Astrocyte (in vitro differentiated cells and primary cell): ENCODE results near the gene LRRC10B. TPM values are rescaled to one million over a fixed set of nuclear protein-coding genes. Genes with fewer than 3 reads are reported as not detected.

Experiments
- DNase-seq: peaks from one replicate; pipeline ENCODE4 v3.0.0-alpha.2; 2010; ENCODE audit warnings: low read depth
- FAIRE-seq: peaks from 2 replicates; lab custom pipeline; 2011; peaks lifted over from hg19 to GRCh38; lab: Jason Lieb, UNC
- H2AFZ ChIP-seq: 2 replicates; pipeline ENCODE4 v1.6.0; 2012; ENCODE audit warnings: low read depth, low read length, inconsistent platforms
- H3K27ac ChIP-seq: 2 replicates; pipeline ENCODE4 v1.5.1; 2011; ENCODE audit warnings: low read depth, low read length, inconsistent platforms
- H3K27me3 ChIP-seq: 2 replicates; pipeline ENCODE4 v1.6.0; 2011; ENCODE audit warnings: low read length, inconsistent platforms; ENCODE audit not compliant: insufficient read depth
- H3K36me3 ChIP-seq: 2 replicates; pipeline ENCODE4 v1.5.1; 2011; ENCODE audit warnings: low read length, inconsistent platforms; ENCODE audit not compliant: insufficient read depth
- H3K4me1 ChIP-seq: 2 replicates; pipeline ENCODE4 v1.5.1; 2011; ENCODE audit warnings: low read length, inconsistent platforms; ENCODE audit not compliant: insufficient read depth
- H3K4me2 ChIP-seq: 2 replicates; pipeline ENCODE4 v1.6.0; 2012; ENCODE audit warnings: low read length, inconsistent platforms
- H3K4me3 ChIP-seq: 2 replicates; pipeline ENCODE4 v1.5.1; 2011; ENCODE audit warnings: low read depth, mild to moderate bottlenecking, low read length, inconsistent platforms; ENCODE audit not compliant: insufficient read depth
- H3K79me2 ChIP-seq: 2 replicates; pipeline ENCODE4 v1.6.0; 2012; ENCODE audit warnings: mild to moderate bottlenecking, low read length, inconsistent platforms; ENCODE audit not compliant: insufficient read depth
- H3K9ac ChIP-seq: 2 replicates; pipeline ENCODE4 v1.6.0; 2012; ENCODE audit warnings: mild to moderate bottlenecking, low read length, inconsistent platforms
- H3K9me3 ChIP-seq: 2 replicates; pipeline ENCODE4 v1.5.1; 2012; ENCODE audit warnings: low read depth, mild to moderate bottlenecking, low read length, inconsistent platforms; ENCODE audit not compliant: insufficient read depth
- H4K20me1 ChIP-seq: 2 replicates; pipeline ENCODE4 v1.6.0; 2012; ENCODE audit warnings: low read length, inconsistent platforms; ENCODE audit not compliant: insufficient read depth
- H3K27ac Mint-ChIP-seq: one replicate; pipeline ENCODE4 v1.8.0; 2021; ENCODE audit warnings: mild to moderate bottlenecking, mixed read lengths; ENCODE audit not compliant: unreplicated experiment
- H3K27me3 Mint-ChIP-seq: one replicate; pipeline ENCODE4 v1.8.0; 2021; ENCODE audit warnings: low read depth, mixed read lengths; ENCODE audit not compliant: unreplicated experiment
- H3K36me3 Mint-ChIP-seq: one replicate; pipeline ENCODE4 v1.8.0; 2021; ENCODE audit warnings: low read depth, mixed read lengths; ENCODE audit not compliant: unreplicated experiment
- H3K4me1 Mint-ChIP-seq: one replicate; pipeline ENCODE4 v1.8.0; 2021; ENCODE audit warnings: low read depth, mixed read lengths; ENCODE audit not compliant: unreplicated experiment
- H3K4me3 Mint-ChIP-seq: one replicate; pipeline ENCODE4 v1.8.0; 2021; ENCODE audit warnings: mild to moderate bottlenecking, moderate library complexity, mixed read lengths; ENCODE audit not compliant: unreplicated experiment
- H3K9me3 Mint-ChIP-seq: one replicate; pipeline ENCODE4 v1.8.0; 2021; ENCODE audit warnings: mild to moderate bottlenecking, mixed read lengths; ENCODE audit not compliant: unreplicated experiment
- EZH2 ChIP-seq: IDR thresholded peaks from 2 replicates; pipeline ENCODE4 v1.6.1; 2012; ENCODE audit warnings: mild to moderate bottlenecking, low read length, inconsistent platforms; ENCODE audit not compliant: insufficient read depth
- total RNA-seq: library from RNA; stranded (reverse); gene quantifications from 2 replicates; pipeline ENCODE4 v1.2.1, GENCODE V29; 2021
- TF ChIP-seq, protein P1 (sequence below): IDR thresholded peaks from 2 replicates; pipeline ENCODE4 v1.5.1; 2011; ENCODE audit warnings: low read depth, mild to moderate bottlenecking, inconsistent platforms, low read length, moderate library complexity; ENCODE audit not compliant: insufficient read depth

Gene LRRC10B
- total RNA-seq, 1 donor from 2014 or later = 0.09 TPM

- Histone ChIP-seq H3K9ac (no peak overlapping the region), H4K20me1 (no peaks in the 10 kb centered on the region), H3K79me2 (no peaks in the 10 kb centered on the region), H3K4me1 (peaks cover 3% of the 10 kb centered on the region), H3K9me3 (no peaks in the 10 kb centered on the region), H3K4me2 (peak overlapping the region; percentile 77), H2AFZ (peak overlapping the region; percentile 78), H3K4me3 (peak overlapping the region; percentile 33), H3K27ac (no peak overlapping the region), H3K27me3 (peaks cover 46% of the 10 kb centered on the region), H3K36me3 (no peaks in the 10 kb centered on the region)
- peaks cover 4% of the 10 kb centered on the region for H3K9me3 Mint-ChIP-seq
- H3K36me3 Mint-ChIP-seq = peaks cover 4% of the 10 kb centered on the region
- TF ChIP-seq EZH2 = peak; percentile 74
- TF ChIP-seq, protein P1, sequence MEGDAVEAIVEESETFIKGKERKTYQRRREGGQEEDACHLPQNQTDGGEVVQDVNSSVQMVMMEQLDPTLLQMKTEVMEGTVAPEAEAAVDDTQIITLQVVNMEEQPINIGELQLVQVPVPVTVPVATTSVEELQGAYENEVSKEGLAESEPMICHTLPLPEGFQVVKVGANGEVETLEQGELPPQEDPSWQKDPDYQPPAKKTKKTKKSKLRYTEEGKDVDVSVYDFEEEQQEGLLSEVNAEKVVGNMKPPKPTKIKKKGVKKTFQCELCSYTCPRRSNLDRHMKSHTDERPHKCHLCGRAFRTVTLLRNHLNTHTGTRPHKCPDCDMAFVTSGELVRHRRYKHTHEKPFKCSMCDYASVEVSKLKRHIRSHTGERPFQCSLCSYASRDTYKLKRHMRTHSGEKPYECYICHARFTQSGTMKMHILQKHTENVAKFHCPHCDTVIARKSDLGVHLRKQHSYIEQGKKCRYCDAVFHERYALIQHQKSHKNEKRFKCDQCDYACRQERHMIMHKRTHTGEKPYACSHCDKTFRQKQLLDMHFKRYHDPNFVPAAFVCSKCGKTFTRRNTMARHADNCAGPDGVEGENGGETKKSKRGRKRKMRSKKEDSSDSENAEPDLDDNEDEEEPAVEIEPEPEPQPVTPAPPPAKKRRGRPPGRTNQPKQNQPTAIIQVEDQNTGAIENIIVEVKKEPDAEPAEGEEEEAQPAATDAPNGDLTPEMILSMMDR = no peak
- DNase-seq = peak; percentile 54
- no peak for FAIRE-seq
- H3K4me3 Mint-ChIP-seq = no peak overlapping the region
- no peak overlapping the region for H3K27ac Mint-ChIP-seq
- peaks cover 8% of the 10 kb centered on the region for H3K4me1 Mint-ChIP-seq
- peaks cover 63% of the 10 kb centered on the region for H3K27me3 Mint-ChIP-seq
Observed at GRCh38 chr11:61509043-61510029, 787 bp downstream of the LRRC10B start.

DNA sequence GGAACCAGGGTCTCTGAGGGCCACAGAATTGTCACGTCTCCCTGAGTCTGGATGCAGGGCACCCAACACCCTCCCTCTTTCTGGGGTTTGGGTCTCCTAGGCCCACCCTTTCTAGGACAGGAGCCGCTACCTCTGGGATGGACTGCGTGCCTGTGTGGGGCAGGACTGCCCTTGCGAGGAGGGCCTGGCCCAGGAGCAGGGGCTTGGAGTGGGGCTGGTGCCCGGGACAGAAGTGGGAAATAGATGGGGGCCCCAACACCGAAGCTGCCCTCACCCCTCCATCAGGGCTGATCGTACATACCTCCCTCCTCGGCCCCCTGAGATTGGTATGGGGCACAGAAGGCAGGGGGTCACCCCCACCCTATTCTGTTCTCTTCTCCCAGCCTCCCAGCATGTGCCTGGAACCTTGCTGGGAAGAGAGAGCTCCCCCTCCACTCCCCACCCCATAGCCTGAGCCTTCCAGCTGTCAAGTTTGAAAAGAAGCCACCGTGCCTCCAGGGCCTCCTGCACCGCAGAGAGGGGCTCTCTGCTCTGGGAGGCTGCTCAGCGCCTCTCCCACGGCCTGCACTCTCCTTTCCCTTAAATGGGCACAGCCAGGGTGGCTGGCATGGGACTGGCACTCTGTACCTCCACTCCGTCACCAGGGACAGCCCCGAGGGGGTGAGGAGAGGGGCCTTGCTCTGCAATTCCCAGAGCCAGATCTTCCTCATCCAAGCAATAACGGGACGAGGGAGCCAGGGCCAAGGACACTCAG, 1.8 kb downstream of the LRRC10B start:
- H3K27me3 Mint-ChIP-seq = peaks cover 57% of the 10 kb centered on the region
- H3K36me3 Mint-ChIP-seq = peaks cover 4% of the 10 kb centered on the region
- FAIRE-seq (no peak), DNase-seq (no peak)
- H3K27ac ChIP-seq = no peak overlapping the region
- no peaks in the 10 kb centered on the region for H3K9me3 ChIP-seq
- TF ChIP-seq, protein P1 = no peak
- no peak for TF ChIP-seq EZH2
- peaks cover 3% of the 10 kb centered on the region for H3K4me1 ChIP-seq
- no peaks in the 10 kb centered on the region for H3K36me3 ChIP-seq
- no peak overlapping the region for H3K4me3 Mint-ChIP-seq
- no peak overlapping the region for H3K4me2 ChIP-seq
- H3K27ac Mint-ChIP-seq = no peak overlapping the region
- peaks cover 42% of the 10 kb centered on the region for H3K27me3 ChIP-seq
- H3K9me3 Mint-ChIP-seq = peaks cover 4% of the 10 kb centered on the region
- H3K79me2 ChIP-seq = no peaks in the 10 kb centered on the region
- no peak overlapping the region for H3K4me3 ChIP-seq
- no peaks in the 10 kb centered on the region for H4K20me1 ChIP-seq
- no peak overlapping the region for H2AFZ ChIP-seq
- no peak overlapping the region for H3K9ac ChIP-seq
- peaks cover 8% of the 10 kb centered on the region for H3K4me1 Mint-ChIP-seq
